ENCODE results near the gene TMEM192. TPM values are rescaled to one million over a fixed set of nuclear protein-coding genes. Genes with fewer than 3 reads are reported as not detected.

Gene TMEM192
- 10.8 and 12.9 TPM in 2 replicates for total RNA-seq

GRCh38 chr4:165112368-165113121, at the start of gene TMEM192:
Gene TMEM192 (minus strand): TSS chr4:165112860. CDS start chr4:165112773, 87 bp downstream.
- H3K27me3 ChIP-seq (ENCODE audit: control insufficient read depth, insufficient read depth, low read length), result no peaks in the 10 kb centered on the region
- H3K36me3 ChIP-seq (ENCODE audit: control insufficient read depth, insufficient read depth, low read length), result no peaks in the 10 kb centered on the region
- DNase-seq (ENCODE audit: low read depth) (peak; percentile 79), FAIRE-seq (no peak)
- peak within 1 kb of the TSS; percentile 96 for H3K4me3 ChIP-seq (ENCODE audit: low read depth, low read length)
- TF ChIP-seq CTCF (IDR thresholded peaks at IDR 0.05; ENCODE audit: insufficient read depth, low read length, severe bottlenecking), result peak; percentile 44

- FAIRE-seq (no peak), DNase-seq (ENCODE audit: low read depth) (no peak)
- H3K27me3 ChIP-seq (ENCODE audit: control insufficient read depth, insufficient read depth, low read length), result no peaks in the 10 kb centered on the region
- no peak overlapping the region for H3K4me3 ChIP-seq (ENCODE audit: low read depth, low read length)
- TF ChIP-seq CTCF (IDR thresholded peaks at IDR 0.05; ENCODE audit: insufficient read depth, low read length, severe bottlenecking), result no peak
- H3K36me3 ChIP-seq (ENCODE audit: control insufficient read depth, insufficient read depth, low read length), result no peaks in the 10 kb centered on the region
Observed at GRCh38 chr4:165158762-165159161, 46.1 kb upstream of the TMEM192 start.

GRCh38 chr4:165156906-165157305, 44.2 kb upstream of the TMEM192 start:
- no peak for FAIRE-seq
- Histone ChIP-seq H3K36me3 (ENCODE audit: control insufficient read depth, insufficient read depth, low read length) (no peaks in the 10 kb centered on the region), H3K4me3 (ENCODE audit: low read depth, low read length) (no peak overlapping the region), H3K27me3 (ENCODE audit: control insufficient read depth, insufficient read depth, low read length) (no peaks in the 10 kb centered on the region)
- no peak for DNase-seq (ENCODE audit: low read depth)
- TF ChIP-seq CTCF (IDR thresholded peaks at IDR 0.05; ENCODE audit: insufficient read depth, low read length, severe bottlenecking), result no peak

GRCh38 chr4:165154482-165154881, 41.8 kb upstream of the TMEM192 start:
- FAIRE-seq (no peak), DNase-seq (ENCODE audit: low read depth) (no peak)
- Histone ChIP-seq H3K4me3 (ENCODE audit: low read depth, low read length) (no peak overlapping the region), H3K36me3 (ENCODE audit: control insufficient read depth, insufficient read depth, low read length) (no peaks in the 10 kb centered on the region), H3K27me3 (ENCODE audit: control insufficient read depth, insufficient read depth, low read length) (no peaks in the 10 kb centered on the region)
- no peak for TF ChIP-seq CTCF (IDR thresholded peaks at IDR 0.05; ENCODE audit: insufficient read depth, low read length, severe bottlenecking)

- FAIRE-seq (no peak), DNase-seq (ENCODE audit: low read depth) (no peak)
- H3K27me3 ChIP-seq (ENCODE audit: control insufficient read depth, insufficient read depth, low read length), result no peaks in the 10 kb centered on the region
- no peak for TF ChIP-seq CTCF (IDR thresholded peaks at IDR 0.05; ENCODE audit: insufficient read depth, low read length, severe bottlenecking)
- H3K36me3 ChIP-seq (ENCODE audit: control insufficient read depth, insufficient read depth, low read length), result no peaks in the 10 kb centered on the region
- no peak overlapping the region for H3K4me3 ChIP-seq (ENCODE audit: low read depth, low read length)
Observed at GRCh38 chr4:165152527-165152926, 39.9 kb upstream of the TMEM192 start.

GRCh38 chr4:165151734-165152133, 39.1 kb upstream of the TMEM192 start:
- Histone ChIP-seq H3K4me3 (ENCODE audit: low read depth, low read length) (no peak overlapping the region), H3K27me3 (ENCODE audit: control insufficient read depth, insufficient read depth, low read length) (no peaks in the 10 kb centered on the region), H3K36me3 (ENCODE audit: control insufficient read depth, insufficient read depth, low read length) (no peaks in the 10 kb centered on the region)
- DNase-seq (ENCODE audit: low read depth) (peak; percentile 55), FAIRE-seq (no peak)
- no peak for TF ChIP-seq CTCF (IDR thresholded peaks at IDR 0.05; ENCODE audit: insufficient read depth, low read length, severe bottlenecking)

Data from bronchial epithelial cell (primary cell).